Measurements from ENCODE around the gene RPS2. TPM values are rescaled to one million over a fixed set of nuclear protein-coding genes. Genes with fewer than 3 reads are reported as not detected.

Gene RPS2
- total RNA-seq, 2 experiments from 2014 or later = 5,351 to 6,287 TPM

- Mint-ChIP-seq H3K27me3 (no peaks in the 10 kb centered on the region), H3K36me3 (ENCODE audit: low read depth) (no peaks in the 10 kb centered on the region), H3K4me1 (peaks cover 3% of the 10 kb centered on the region), H3K4me3 (no peak overlapping the region), H3K9me3 (ENCODE audit: low read depth) (no peaks in the 10 kb centered on the region), H3K27ac (no peak overlapping the region)
- DNase-seq = no peak
- POLR2A ChIA-PET = no interaction called here
- CTCF ChIA-PET = interaction anchor here (0.5 kb wide), 1 partner anchor 9 kb away, joined by 4 read pairs; no protein-coding TSS in a partner anchor
- ATAC-seq = no peak
- intact Hi-C loops (cut with DNase I, micrococcal nuclease) = no loop called here
Observed at GRCh38 chr16:1950047-1950446, 14.6 kb downstream of the RPS2 start.

GRCh38 chr16:1949507-1949906 is 15.1 kb downstream of the RPS2 start:
- Mint-ChIP-seq H3K4me1 (peaks cover 5% of the 10 kb centered on the region), H3K4me3 (no peak overlapping the region), H3K9me3 (ENCODE audit: low read depth) (no peaks in the 10 kb centered on the region), H3K36me3 (ENCODE audit: low read depth) (no peaks in the 10 kb centered on the region), H3K27me3 (no peaks in the 10 kb centered on the region), H3K27ac (no peak overlapping the region)
- POLR2A ChIA-PET = no interaction called here
- CTCF ChIA-PET = no interaction called here
- intact Hi-C loops (cut with DNase I, micrococcal nuclease) = loop anchor here in 1 of 2 experiments (10.0 kb wide), 1 partner anchor 605 kb away; no protein-coding TSS in a partner anchor
- ATAC-seq (no peak), DNase-seq (no peak)

GRCh38 chr16:1947369-1947670 is 17.3 kb downstream of the RPS2 start:
- ChIA-PET POLR2A (no interaction called here), CTCF (interaction anchor here (0.6 kb wide), 1 partner anchor 49 kb away, joined by 5 read pairs; no protein-coding TSS in a partner anchor)
- no peaks in the 10 kb centered on the region for H3K36me3 Mint-ChIP-seq (ENCODE audit: low read depth)
- no peak overlapping the region for H3K4me3 Mint-ChIP-seq
- no peak for DNase-seq
- no peaks in the 10 kb centered on the region for H3K9me3 Mint-ChIP-seq (ENCODE audit: low read depth)
- H3K27me3 Mint-ChIP-seq = no peaks in the 10 kb centered on the region
- no peak for ATAC-seq
- intact Hi-C loops (cut with DNase I, micrococcal nuclease) = loop anchor here in 1 of 2 experiments (10.0 kb wide), 1 partner anchor 603 kb away; no protein-coding TSS in a partner anchor
- no peak overlapping the region for H3K27ac Mint-ChIP-seq
- peaks cover 13% of the 10 kb centered on the region for H3K4me1 Mint-ChIP-seq

GRCh38 chr16:1946495-1947368 is 17.9 kb downstream of the RPS2 start:
- Mint-ChIP-seq H3K27me3 (no peaks in the 10 kb centered on the region), H3K27ac (no peak overlapping the region), H3K36me3 (ENCODE audit: low read depth) (no peaks in the 10 kb centered on the region), H3K4me1 (peaks cover 19% of the 10 kb centered on the region), H3K9me3 (ENCODE audit: low read depth) (no peaks in the 10 kb centered on the region), H3K4me3 (no peak overlapping the region)
- ChIA-PET CTCF (interaction anchor here (0.6 to 0.7 kb wide), 2 partner anchors 49 to 57 kb away, joined by 3 to 5 read pairs; no protein-coding TSS in a partner anchor), POLR2A (interaction anchor here (1.1 kb wide), 1 partner anchor 18 kb away, joined by 3 read pairs; the partner anchor contains the start of gene RPS2)
- ATAC-seq (no peak), DNase-seq (no peak)
- intact Hi-C loops (cut with DNase I, micrococcal nuclease) = loop anchor here in 1 of 2 experiments (10.0 kb wide), 1 partner anchor 602 kb away; no protein-coding TSS in a partner anchor

- ChIA-PET CTCF (interaction anchor here (0.7 to 0.8 kb wide), 2 partner anchors 20 to 58 kb away, joined by 3 read pairs; no protein-coding TSS in a partner anchor), POLR2A (interaction anchor here (1.1 kb wide), 1 partner anchor 19 kb away, joined by 3 read pairs; the partner anchor contains the start of gene RPS2)
- ATAC-seq (no peak), DNase-seq (no peak)
- no peak overlapping the region for H3K4me3 Mint-ChIP-seq
- intact Hi-C loops (cut with DNase I, micrococcal nuclease) = loop anchor here in 1 of 2 experiments (10.0 kb wide), 1 partner anchor 601 kb away; no protein-coding TSS in a partner anchor
- no peak overlapping the region for H3K27ac Mint-ChIP-seq
- peaks cover 26% of the 10 kb centered on the region for H3K4me1 Mint-ChIP-seq
- H3K9me3 Mint-ChIP-seq (ENCODE audit: low read depth) = no peaks in the 10 kb centered on the region
- H3K36me3 Mint-ChIP-seq (ENCODE audit: low read depth) = no peaks in the 10 kb centered on the region
- no peaks in the 10 kb centered on the region for H3K27me3 Mint-ChIP-seq
Observed at GRCh38 chr16:1945559-1946391, 18.9 kb downstream of the RPS2 start.

- Mint-ChIP-seq H3K27ac (peak overlapping the region; percentile 82), H3K4me1 (peaks cover 26% of the 10 kb centered on the region), H3K36me3 (ENCODE audit: low read depth) (no peaks in the 10 kb centered on the region), H3K27me3 (no peaks in the 10 kb centered on the region), H3K4me3 (peak overlapping the region; percentile 80), H3K9me3 (ENCODE audit: low read depth) (no peaks in the 10 kb centered on the region)
- intact Hi-C loops (cut with DNase I, micrococcal nuclease) = loop anchor here in 1 of 2 experiments (5.0 to 10.0 kb wide), 3 partner anchors 193 to 600 kb away; partner anchors contain the start of genes PKD1 and UQCC4
- CTCF ChIA-PET = interaction anchor here (0.6 kb wide), 1 partner anchor 204 kb away, joined by 3 read pairs; no protein-coding TSS in a partner anchor
- ATAC-seq (no peak), DNase-seq (no peak)
- POLR2A ChIA-PET = interaction anchor here (1.9 kb wide), 1 partner anchor 17 kb away, joined by 9 read pairs; no protein-coding TSS in a partner anchor
Observed at GRCh38 chr16:1944612-1945199, 19.9 kb downstream of the RPS2 start.

GRCh38 chr16:1942810-1943726 is 21.6 kb downstream of the RPS2 start, which contains the start of gene MSRB1:
Gene MSRB1, minus strand, starts transcription at chr16:1943199. Its CDS starts 43 bp downstream, at chr16:1943156.
- ATAC-seq = peak; percentile 97
- H3K36me3 Mint-ChIP-seq (ENCODE audit: low read depth) = peaks cover 4% of the 10 kb centered on the region
- H3K4me3 Mint-ChIP-seq = peak within 1 kb of the TSS; percentile 80
- ChIA-PET POLR2A (interaction anchor here (0.5 to 1.9 kb wide), 12 partner anchors 12 to 1225 kb away, joined by 3 to 14 read pairs (median 5); partner anchors contain the start of genes FAHD1, HAGH, LMF1 and NUBP2), CTCF (interaction anchor here (0.5 to 1.5 kb wide), 6 partner anchors 12 to 197 kb away, joined by 3 to 5 read pairs (median 4); partner anchors contain the start of gene RPL3L)
- H3K27me3 Mint-ChIP-seq = no peaks in the 10 kb centered on the region
- no peaks in the 10 kb centered on the region for H3K9me3 Mint-ChIP-seq (ENCODE audit: low read depth)
- intact Hi-C loops (cut with DNase I, micrococcal nuclease) = loop anchor here (1.0 to 10.0 kb wide), 21 partner anchors 14 to 598 kb away; partner anchors contain the start of genes NDUFB10 (in 2 of the 2), CCNF (in 1 of the 2), E4F1 (in 1 of the 2) and GFER (in 1 of the 2)
- peak within 1 kb of the TSS; percentile 82 for H3K27ac Mint-ChIP-seq
- DNase-seq = peak; percentile 100
- H3K4me1 Mint-ChIP-seq = peaks cover 26% of the 10 kb centered on the region

GRCh38 chr16:1942047-1942809 is 22.4 kb downstream of the RPS2 start:
- Mint-ChIP-seq H3K36me3 (ENCODE audit: low read depth) (peaks cover 4% of the 10 kb centered on the region), H3K4me1 (peaks cover 26% of the 10 kb centered on the region), H3K9me3 (ENCODE audit: low read depth) (no peaks in the 10 kb centered on the region), H3K27ac (no peak overlapping the region), H3K4me3 (peak overlapping the region; percentile 80), H3K27me3 (no peaks in the 10 kb centered on the region)
- intact Hi-C loops (cut with DNase I, micrococcal nuclease) = loop anchor here in 1 of 2 experiments (2.0 to 10.0 kb wide), 4 partner anchors 195 to 597 kb away; partner anchors contain the start of genes PKD1 and UQCC4
- peak; percentile 52 for DNase-seq
- no peak for ATAC-seq
- POLR2A ChIA-PET = interaction anchor here (0.8 to 1.8 kb wide), 5 partner anchors 23 to 213 kb away, joined by 3 to 10 read pairs (median 3); partner anchors contain the start of genes NUBP2, RPS2, SPSB3 and TRAF7
- CTCF ChIA-PET = interaction anchor here (0.6 to 4.3 kb wide), 3 partner anchors 8 to 18 kb away, joined by 3 to 16 read pairs (median 4); no protein-coding TSS in a partner anchor

Data from activated CD4-positive, alpha-beta T cell treated with anti-CD3 and anti-CD28 coated beads for 36 hours (primary cell).